WTC11 (cell line): ENCODE measurements around the gene MAML3. TPM values are rescaled to one million over a fixed set of nuclear protein-coding genes. Genes with fewer than 3 reads are reported as not detected.
A peak's percentile ranks its signal among the peaks of the same experiment; 100 is the strongest.

ENCODE experiments used
- ATAC-seq: fragments of 200-7000 bp; cut with Tn5 transposase; 2 replicates; pipeline ENCODE4 v1.10.0; 2021; ENCODE audit warnings: mild to moderate bottlenecking, moderate library complexity
- CTCF ChIA-PET: fragments of 300-600 bp; sonication (Branson Sonifier 250); formaldehyde crosslinking; loops from one replicate; lab custom pipeline; 2021; ENCODE audit warnings: antibody characterized with exemption; lab: Charles Lee
- POLR2A ChIA-PET: fragments of 350-600 bp; sonication (Branson Sonifier 250); formaldehyde crosslinking; loops from one replicate; lab custom pipeline; 2021; ENCODE audit warnings: antibody characterized with exemption; lab: Charles Lee
- DNase-seq: peaks from one replicate; pipeline ENCODE4 v3.0.0; 2021; ENCODE audit warnings: low spot score
- H3K27ac Mint-ChIP-seq: 2 replicates; pipeline ENCODE4 v1.8.0; 2021; ENCODE audit warnings: mixed read lengths
- H3K27me3 Mint-ChIP-seq: 2 replicates; pipeline ENCODE4 v1.8.0; 2021; ENCODE audit warnings: low read depth, mild to moderate bottlenecking, moderate library complexity, mixed read lengths
- H3K36me3 Mint-ChIP-seq: 2 replicates; pipeline ENCODE4 v1.8.0; 2021; ENCODE audit warnings: mixed read lengths
- H3K4me1 Mint-ChIP-seq: 2 replicates; pipeline ENCODE4 v1.8.0; 2022; ENCODE audit warnings: mixed read lengths
- H3K4me3 Mint-ChIP-seq: 2 replicates; pipeline ENCODE4 v1.8.0; 2021; ENCODE audit warnings: mild to moderate bottlenecking, moderate library complexity, mixed read lengths
- H3K9me3 Mint-ChIP-seq: 2 replicates; pipeline ENCODE4 v1.8.0; 2021; ENCODE audit warnings: mixed read lengths
- CREB1 ChIP-seq: sonication (generic); formaldehyde crosslinking; IDR thresholded peaks from 2 replicates; pipeline ENCODE4 v1.8.0; 2023; ENCODE audit warnings: mild to moderate bottlenecking, missing genetic modification reagents
- EMX1 ChIP-seq: fragments of 250-450 bp; sonication (Bioruptor Pico); IDR thresholded peaks from 2 replicates; pipeline ENCODE4 v1.8.0; 2021; ENCODE audit warnings: mild to moderate bottlenecking
- ETV6 ChIP-seq: sonication (generic); formaldehyde crosslinking; IDR thresholded peaks from 2 replicates; pipeline ENCODE4 v1.8.1; 2022; ENCODE audit warnings: mild to moderate bottlenecking, missing genetic modification reagents
- FOXJ3 ChIP-seq: sonication (generic); formaldehyde crosslinking; IDR thresholded peaks from 2 replicates; pipeline ENCODE4 v1.9.0; 2021; ENCODE audit warnings: missing genetic modification reagents, mild to moderate bottlenecking, borderline replicate concordance
- FOXK1 ChIP-seq: sonication (generic); formaldehyde crosslinking; IDR thresholded peaks from 2 replicates; pipeline ENCODE4 v1.8.0; 2022; ENCODE audit warnings: mild to moderate bottlenecking, moderate library complexity, missing genetic modification reagents
- GABPB1 ChIP-seq: sonication (generic); formaldehyde crosslinking; IDR thresholded peaks from 2 replicates; pipeline ENCODE4 v1.8.1; 2023; ENCODE audit warnings: mild to moderate bottlenecking, missing genetic modification reagents
- IRF1 ChIP-seq: sonication (generic); formaldehyde crosslinking; IDR thresholded peaks from 2 replicates; pipeline ENCODE4 v1.8.0; 2023; ENCODE audit warnings: missing genetic modification reagents
- IRF2 ChIP-seq: sonication (generic); formaldehyde crosslinking; IDR thresholded peaks from 2 replicates; pipeline ENCODE4 v1.8.0; 2022; ENCODE audit warnings: low read depth, missing genetic modification reagents, borderline replicate concordance
- JAZF1 ChIP-seq: fragments of 250-450 bp; sonication (Bioruptor Pico); IDR thresholded peaks from 2 replicates; pipeline ENCODE4 v1.9.0; 2021; ENCODE audit warnings: moderate library complexity, mild to moderate bottlenecking, inconsistent platforms
- MYBL2 ChIP-seq: sonication (generic); formaldehyde crosslinking; IDR thresholded peaks from 2 replicates; pipeline ENCODE4 v1.8.1; 2023; ENCODE audit warnings: mild to moderate bottlenecking, moderate library complexity, missing genetic modification reagents
- NFATC4 ChIP-seq: fragments of 250-450 bp; sonication (Bioruptor Pico); IDR thresholded peaks from 2 replicates; pipeline ENCODE4 v1.9.0; 2021; ENCODE audit warnings: mild to moderate bottlenecking
- NFYB ChIP-seq: sonication (generic); formaldehyde crosslinking; conservative IDR thresholded peaks from 2 replicates; pipeline ENCODE4 v1.8.0; 2022; ENCODE audit warnings: low read depth, missing genetic modification reagents
- NR2C2 ChIP-seq: sonication (generic); formaldehyde crosslinking; IDR thresholded peaks from 2 replicates; pipeline ENCODE4 v1.8.0; 2022; ENCODE audit warnings: mild to moderate bottlenecking, missing genetic modification reagents
- NR3C1 ChIP-seq: sonication (generic); formaldehyde crosslinking; conservative IDR thresholded peaks from 2 replicates; pipeline ENCODE4 v1.8.1; 2023; ENCODE audit warnings: low read depth, mild to moderate bottlenecking, missing genetic modification reagents
- PRDM15 ChIP-seq: sonication (generic); formaldehyde crosslinking; IDR thresholded peaks from 2 replicates; pipeline ENCODE4 v1.8.0; 2022; ENCODE audit warnings: missing genetic modification reagents
- SOX15 ChIP-seq: fragments of 250-450 bp; sonication (Bioruptor Pico); IDR thresholded peaks from 2 replicates; pipeline ENCODE4 v1.9.0; 2021; ENCODE audit warnings: mild to moderate bottlenecking
- SP1 ChIP-seq: sonication (generic); formaldehyde crosslinking; conservative IDR thresholded peaks from 2 replicates; pipeline ENCODE4 v1.8.1; 2022; ENCODE audit warnings: missing genetic modification reagents
- STAT6 ChIP-seq: sonication (generic); formaldehyde crosslinking; conservative IDR thresholded peaks from 2 replicates; pipeline ENCODE4 v1.8.1; 2023; ENCODE audit warnings: mild to moderate bottlenecking, low read depth, missing genetic modification reagents, moderate library complexity
- USF1 ChIP-seq: sonication (generic); formaldehyde crosslinking; IDR thresholded peaks from 2 replicates; pipeline ENCODE4 v1.8.0; 2022; ENCODE audit warnings: mild to moderate bottlenecking, missing genetic modification reagents
- ZMAT4 ChIP-seq: fragments of 250-450 bp; sonication (Bioruptor Pico); IDR thresholded peaks from 2 replicates; pipeline ENCODE4 v1.9.0; 2021; ENCODE audit warnings: mild to moderate bottlenecking
- ZNF219 ChIP-seq: sonication (generic); formaldehyde crosslinking; IDR thresholded peaks from 2 replicates; pipeline ENCODE4 v1.8.0; 2023; ENCODE audit warnings: missing genetic modification reagents, mild to moderate bottlenecking, borderline replicate concordance
- ZNF281 ChIP-seq: sonication (generic); formaldehyde crosslinking; IDR thresholded peaks from 2 replicates; pipeline ENCODE4 v1.8.0; 2023; ENCODE audit warnings: mild to moderate bottlenecking, missing genetic modification reagents
- ZNF423 ChIP-seq: fragments of 250-450 bp; sonication (Bioruptor Pico); IDR thresholded peaks from 2 replicates; pipeline ENCODE4 v2.1.2; 2022; ENCODE audit warnings: mild to moderate bottlenecking, moderate library complexity
- total RNA-seq: library from RNA; stranded (reverse); gene quantifications from 3 replicates; pipeline ENCODE4 v1.2.3, GENCODE V29; 2021

MAML3 gene
- total RNA-seq, 1 experiment from 2014 or later = 7.4 TPM

GRCh38 chr4:140092094-140092851, 61.7 kb downstream of the MAML3 start (continued):
- TF ChIP-seq ZMAT4 (no peak), IRF2 (no peak), FOXK1 (CRISPR knock-in tag) (0 out of 2 replicates have a peak, but pooled peaks have one; percentile 24), SP1 (CRISPR knock-in tag) (no peak), NFYB (CRISPR knock-in tag) (no peak), IRF1 (CRISPR knock-in tag) (no peak), GABPB1 (CRISPR knock-in tag) (no peak), NFATC4 (CRISPR knock-in tag) (no peak), PRDM15 (CRISPR knock-in tag) (no peak), ETV6 (CRISPR knock-in tag) (peak; percentile 38; the same call in 1 of the 2 replicates), STAT6 (CRISPR knock-in tag) (no peak), FOXJ3 (no peak), NR3C1 (CRISPR knock-in tag) (no peak)

- Mint-ChIP-seq H3K36me3 (no peaks in the 10 kb centered on the region), H3K4me3 (peak overlapping the region; percentile 22), H3K27me3 (no peaks in the 10 kb centered on the region), H3K27ac (no peak overlapping the region), H3K4me1 (peaks cover 73% of the 10 kb centered on the region), H3K9me3 (no peaks in the 10 kb centered on the region)
- ChIA-PET POLR2A (interaction anchor here (0.6 kb wide), 1 partner anchor 60 kb away, joined by 3 read pairs; no protein-coding TSS in a partner anchor), CTCF (no interaction called here)
- TF ChIP-seq ZNF423 (CRISPR knock-in tag) (no peak), USF1 (CRISPR knock-in tag) (no peak), MYBL2 (CRISPR knock-in tag) (no peak), CREB1 (CRISPR knock-in tag) (no peak), JAZF1 (CRISPR knock-in tag) (no peak), EMX1 (no peak), NR2C2 (no peak), SOX15 (no peak), ZNF281 (CRISPR knock-in tag) (no peak), ZNF219 (CRISPR knock-in tag) (no peak)
- DNase-seq (no peak), ATAC-seq (no peak)
Measured at GRCh38 chr4:140091305-140091704, 62.7 kb downstream of the MAML3 start.
